ENCODE results near the gene ZNF770. TPM values are rescaled to one million over a fixed set of nuclear protein-coding genes. Genes with fewer than 3 reads are reported as not detected.

ZNF770 gene
- polyA plus RNA-seq (ENCODE audit: insufficient read length in 4 of 4), result 10 to 100 TPM; 54.4 to 72.4 (median 61.0) TPM

GRCh38 chr15:34988027-34988902 lies at the start of gene ZNF770:
Gene ZNF770, minus strand, starts transcription at chr15:34988287. Its CDS starts 4,853 bp downstream, at chr15:34983434.
- peak; percentile 70 to 88 (median 76) for DNase-seq (ENCODE audit: low read depth in 4 of 4, low spot score in 2 of 4)

- no peak for DNase-seq (ENCODE audit: low read depth in 4 of 4, low spot score in 2 of 4)
These were observed 40.3 kb upstream of the ZNF770 start for GRCh38 chr15:35028235-35028984.

GRCh38 chr15:35023804-35024203 lies 35.7 kb upstream of the ZNF770 start:
- no peak for DNase-seq (ENCODE audit: low read depth in 4 of 4, low spot score in 2 of 4)

GRCh38 chr15:35020974-35021373 lies 32.9 kb upstream of the ZNF770 start:
- DNase-seq (ENCODE audit: low read depth in 4 of 4, low spot score in 2 of 4), result no peak

- DNase-seq (ENCODE audit: low read depth in 4 of 4, low spot score in 2 of 4), result no peak
These were observed 31.6 kb upstream of the ZNF770 start for GRCh38 chr15:35019404-35020327.

- DNase-seq (ENCODE audit: low read depth in 4 of 4, low spot score in 2 of 4), result no peak
These were observed 26.2 kb upstream of the ZNF770 start for GRCh38 chr15:35014241-35014640.

- no peak for DNase-seq (ENCODE audit: low read depth in 4 of 4, low spot score in 2 of 4)
These were observed 25.3 kb upstream of the ZNF770 start for GRCh38 chr15:35013370-35013769.

GRCh38 chr15:35007397-35007796 lies 19.3 kb upstream of the ZNF770 start:
- DNase-seq (ENCODE audit: low read depth in 4 of 4, low spot score in 2 of 4), result no peak

- no peak for DNase-seq (ENCODE audit: low read depth in 4 of 4, low spot score in 2 of 4)
These were observed 17.8 kb upstream of the ZNF770 start for GRCh38 chr15:35005933-35006332.

- no peak for DNase-seq (ENCODE audit: low read depth in 4 of 4, low spot score in 2 of 4)
These were observed 15.8 kb upstream of the ZNF770 start for GRCh38 chr15:35003928-35004327.

GRCh38 chr15:35000511-35000910 lies 12.4 kb upstream of the ZNF770 start:
- DNase-seq (ENCODE audit: low read depth in 4 of 4, low spot score in 2 of 4), result no peak

- DNase-seq (ENCODE audit: low read depth in 4 of 4, low spot score in 2 of 4), result no peak
These were observed 11.8 kb upstream of the ZNF770 start for GRCh38 chr15:34999906-35000305.

GRCh38 chr15:34994925-34995324 lies 6.8 kb upstream of the ZNF770 start:
- no peak for DNase-seq (ENCODE audit: low read depth in 4 of 4, low spot score in 2 of 4)

- DNase-seq (ENCODE audit: low read depth in 4 of 4, low spot score in 2 of 4), result no peak
These were observed 5.8 kb upstream of the ZNF770 start for GRCh38 chr15:34993877-34994276.

- DNase-seq (ENCODE audit: low read depth in 4 of 4, low spot score in 2 of 4), result no peak
These were observed 5.3 kb upstream of the ZNF770 start for GRCh38 chr15:34993412-34993811.

GRCh38 chr15:34987609-34988026 lies 469 bp downstream of the ZNF770 start:
- DNase-seq (ENCODE audit: low read depth in 4 of 4, low spot score in 2 of 4), result peak in 1 of 4 donors; percentile 16

GRCh38 chr15:34986771-34987480 lies 1.2 kb downstream of the ZNF770 start:
- DNase-seq (ENCODE audit: low read depth in 4 of 4, low spot score in 2 of 4), result peak in 2 of 4 donors; percentile 29

GRCh38 chr15:34986326-34986725 lies 1.8 kb downstream of the ZNF770 start:
- DNase-seq (ENCODE audit: low read depth in 4 of 4, low spot score in 2 of 4), result no peak

- DNase-seq (ENCODE audit: low read depth in 4 of 4, low spot score in 2 of 4), result peak in 1 of 4 donors; percentile 7
These were observed 3.0 kb downstream of the ZNF770 start for GRCh38 chr15:34984889-34985630.

All from left renal cortex interstitium (tissue), 4 donors.